Muscle layer of colon (tissue), 2 donors: Measurements from ENCODE around the gene KIT.
A peak's percentile ranks its signal among the peaks of the same experiment; 100 is the strongest.

Experiments used
- H3K27ac ChIP-seq: one replicate; pipeline ENCODE4 v1.7.0; 2013; ENCODE audit warnings: low read depth, mild to moderate bottlenecking, low read length, moderate library complexity
- H3K27me3 ChIP-seq, 2 donors: one replicate each; pipeline ENCODE4 v1.7.0; 2013; ENCODE audit warnings: low read length in 2 of 2, mild to moderate bottlenecking in 2 of 2; ENCODE audit not compliant: insufficient read depth in 2 of 2, control insufficient read depth in 1 of 2
- H3K36me3 ChIP-seq: one replicate; pipeline ENCODE4 v1.7.0; 2013; ENCODE audit warnings: mild to moderate bottlenecking, low read length; ENCODE audit not compliant: insufficient read depth
- H3K4me1 ChIP-seq: one replicate; pipeline ENCODE4 v1.7.0; 2013; ENCODE audit warnings: mild to moderate bottlenecking, low read length; ENCODE audit not compliant: insufficient read depth
- H3K4me3 ChIP-seq, 2 donors: one replicate each; pipeline ENCODE4 v1.7.0; 2013; ENCODE audit warnings: low read length in 2 of 2, low read depth in 1 of 2, mild to moderate bottlenecking in 1 of 2, moderate library complexity in 1 of 2
- H3K9ac ChIP-seq: one replicate; pipeline ENCODE4 v1.7.0; 2013; ENCODE audit warnings: low read length
- H3K9me3 ChIP-seq: one replicate; pipeline ENCODE4 v1.7.0; 2013; ENCODE audit warnings: mild to moderate bottlenecking, low read length
- donor health status: abdominal sarcoma.
- donor health status: Adenocarcinoma of cecum.

Gene KIT

DNA sequence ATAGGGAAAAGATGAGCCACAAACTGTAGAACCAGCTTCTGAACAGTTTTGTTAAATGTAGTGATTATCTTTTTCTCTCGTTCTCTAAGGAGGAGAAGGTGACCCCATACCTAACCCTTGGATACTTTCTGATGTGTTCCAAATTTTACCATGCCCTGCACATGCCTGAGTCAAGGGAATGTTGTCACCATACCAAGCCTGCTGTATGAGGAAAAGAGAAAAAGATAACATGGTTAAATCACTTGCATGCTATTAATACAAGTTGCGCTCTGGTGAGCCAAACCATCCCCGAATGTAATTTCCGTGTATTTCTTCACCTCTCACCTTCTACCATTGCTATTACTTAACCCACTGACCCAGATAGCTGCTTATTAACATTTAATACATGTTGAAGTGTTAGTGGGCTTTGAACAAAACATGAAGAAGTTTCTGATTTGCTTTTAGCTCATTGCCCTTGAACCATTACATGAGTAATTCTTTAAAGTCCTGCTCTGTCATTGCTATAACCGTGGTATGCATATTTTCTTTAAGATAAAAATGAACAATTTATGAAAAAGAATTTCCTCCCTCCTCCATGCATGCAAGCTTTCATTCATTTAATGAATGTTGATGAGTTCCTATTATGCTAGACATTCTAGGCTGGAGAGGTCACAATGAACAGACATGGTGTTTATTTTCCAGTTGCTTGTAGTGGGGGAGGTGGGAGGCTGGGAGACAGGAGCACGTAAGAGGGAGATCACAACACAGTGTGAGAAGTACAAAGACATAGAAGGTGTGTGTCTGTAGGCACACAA is 13.6 kb upstream of the KIT start:
- no peaks in the 10 kb centered on the region for H3K36me3 ChIP-seq
- H3K9ac ChIP-seq: no peak overlapping the region
- H3K27me3 ChIP-seq: no peaks in the 10 kb centered on the region
- H3K27ac ChIP-seq: no peak overlapping the region
- no peaks in the 10 kb centered on the region for H3K4me1 ChIP-seq
- no peak overlapping the region for H3K4me3 ChIP-seq
- H3K9me3 ChIP-seq: no peaks in the 10 kb centered on the region

DNA sequence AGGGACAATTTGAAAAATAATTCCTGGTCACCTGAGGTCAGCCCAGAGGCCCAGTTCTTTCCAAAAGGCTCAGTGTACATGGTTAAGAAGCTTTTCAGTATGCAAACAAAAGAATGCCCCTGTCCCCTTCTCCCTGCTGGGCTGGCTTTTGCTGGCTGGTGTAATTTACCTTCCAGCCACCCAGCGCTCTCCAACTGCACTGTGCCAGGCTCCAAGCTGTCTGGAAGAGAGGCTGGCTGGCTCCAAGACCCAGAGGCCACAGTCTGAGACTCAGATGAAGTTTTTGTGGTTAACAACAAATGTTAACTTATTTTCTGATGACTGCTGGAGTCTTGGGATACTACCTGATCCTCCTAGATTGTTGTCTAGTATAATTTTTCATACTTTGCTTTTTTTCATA is 11.9 kb upstream of the KIT start:
- H3K27ac ChIP-seq: no peak overlapping the region
- no peak overlapping the region for H3K9ac ChIP-seq
- H3K36me3 ChIP-seq: no peaks in the 10 kb centered on the region
- H3K9me3 ChIP-seq: no peaks in the 10 kb centered on the region
- no peaks in the 10 kb centered on the region for H3K27me3 ChIP-seq
- no peaks in the 10 kb centered on the region for H3K4me1 ChIP-seq
- H3K4me3 ChIP-seq: no peak overlapping the region

DNA sequence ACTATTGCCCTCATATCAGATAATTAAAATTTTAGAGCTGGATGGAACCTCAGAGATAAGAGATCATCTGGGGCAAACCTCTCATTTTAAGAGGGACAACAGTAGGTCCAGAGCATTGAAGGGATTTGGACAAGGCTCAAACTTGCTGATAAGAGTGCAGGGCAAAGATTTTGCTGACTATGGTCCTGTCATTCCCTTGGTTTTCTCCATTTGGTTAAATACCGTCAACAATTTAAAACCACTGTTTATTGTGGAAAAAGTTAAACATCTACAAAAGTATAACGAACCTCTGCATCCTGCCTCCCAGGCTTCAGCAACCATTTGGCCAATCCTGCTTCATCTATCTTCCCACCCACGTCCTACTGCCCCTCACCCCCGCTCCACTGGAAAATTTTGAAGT is 10.7 kb upstream of the KIT start:
- H3K9ac ChIP-seq: no peak overlapping the region
- H3K4me3 ChIP-seq: no peak overlapping the region
- H3K9me3 ChIP-seq: no peaks in the 10 kb centered on the region
- no peak overlapping the region for H3K27ac ChIP-seq
- H3K27me3 ChIP-seq: no peaks in the 10 kb centered on the region
- H3K4me1 ChIP-seq: no peaks in the 10 kb centered on the region
- H3K36me3 ChIP-seq: no peaks in the 10 kb centered on the region

DNA sequence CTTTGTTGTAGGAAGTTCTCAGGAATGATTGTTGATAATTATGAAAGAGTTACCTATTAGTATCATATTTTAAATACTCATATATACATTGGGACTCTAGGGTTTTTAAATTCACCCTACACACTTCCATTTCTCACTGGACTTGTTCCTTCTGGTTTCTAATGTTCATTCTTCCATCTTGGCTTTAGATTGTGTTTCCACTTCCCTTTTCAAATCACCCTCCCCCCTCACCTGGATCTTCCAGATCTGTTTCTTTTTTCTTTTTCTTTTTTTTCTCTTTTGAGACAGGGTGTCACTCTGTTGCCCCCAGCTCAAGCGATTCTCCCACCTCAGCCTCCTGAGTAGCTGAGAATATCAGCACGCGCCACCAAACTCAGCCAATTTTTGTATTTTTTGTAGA is 6.7 kb upstream of the KIT start:
- no peaks in the 10 kb centered on the region for H3K27me3 ChIP-seq
- H3K9ac ChIP-seq: no peak overlapping the region
- no peaks in the 10 kb centered on the region for H3K36me3 ChIP-seq
- H3K4me1 ChIP-seq: no peaks in the 10 kb centered on the region
- H3K9me3 ChIP-seq: no peaks in the 10 kb centered on the region
- H3K27ac ChIP-seq: no peak overlapping the region
- no peak overlapping the region for H3K4me3 ChIP-seq

DNA sequence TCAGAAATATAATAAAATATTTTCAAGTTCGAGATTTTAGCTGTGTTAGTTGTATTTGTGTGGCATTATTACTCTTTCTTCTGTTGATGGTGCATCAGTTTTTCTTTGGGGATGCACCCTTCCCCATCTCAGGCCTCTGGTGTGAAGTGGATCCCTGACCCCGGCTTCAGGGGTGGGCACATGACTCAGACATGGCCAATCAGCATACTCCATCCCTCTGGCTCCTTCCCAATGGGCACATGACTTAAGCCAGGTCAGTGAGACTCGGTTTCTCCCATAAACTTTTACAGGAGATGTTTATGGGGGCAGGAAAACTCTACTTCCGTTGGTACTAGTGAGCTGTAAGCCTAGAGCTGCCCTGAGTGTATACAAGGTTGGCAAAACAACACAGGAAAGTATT is 3.0 kb upstream of the KIT start:
- no peaks in the 10 kb centered on the region for H3K36me3 ChIP-seq
- no peaks in the 10 kb centered on the region for H3K9me3 ChIP-seq
- peaks cover 8 to 27% of the 10 kb centered on the region in 2 donors for H3K27me3 ChIP-seq
- peaks cover 9% of the 10 kb centered on the region for H3K4me1 ChIP-seq
- H3K4me3 ChIP-seq: no peak overlapping the region
- no peak overlapping the region for H3K27ac ChIP-seq
- H3K9ac ChIP-seq: no peak overlapping the region

DNA sequence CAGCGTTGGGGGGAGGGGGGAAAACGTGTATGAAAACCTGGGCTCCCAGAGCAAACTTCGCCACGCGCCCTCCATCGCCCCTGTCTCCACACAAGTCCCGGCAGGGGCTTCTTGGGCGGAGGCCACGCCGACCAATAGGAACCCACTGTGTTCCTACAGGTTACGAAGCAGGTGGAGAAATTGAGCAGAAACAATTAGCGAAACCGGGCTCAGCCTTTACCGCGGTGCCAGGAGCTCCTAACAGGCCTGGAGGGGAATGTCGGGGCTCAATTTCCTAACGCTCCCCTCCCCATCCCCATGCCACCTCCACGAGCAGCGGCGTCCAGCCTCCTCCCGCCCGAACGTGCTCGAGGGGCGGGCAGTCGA is 589 bp upstream of the KIT start:
- Histone ChIP-seq H3K4me1 (peaks cover 9% of the 10 kb centered on the region), H3K9ac (no peak overlapping the region), H3K27ac (no peak overlapping the region), H3K36me3 (no peaks in the 10 kb centered on the region), H3K27me3 (peaks cover 19 to 35% of the 10 kb centered on the region in 2 donors), H3K4me3 (peak overlapping the region; percentile 39 to 46), H3K9me3 (no peaks in the 10 kb centered on the region)

DNA sequence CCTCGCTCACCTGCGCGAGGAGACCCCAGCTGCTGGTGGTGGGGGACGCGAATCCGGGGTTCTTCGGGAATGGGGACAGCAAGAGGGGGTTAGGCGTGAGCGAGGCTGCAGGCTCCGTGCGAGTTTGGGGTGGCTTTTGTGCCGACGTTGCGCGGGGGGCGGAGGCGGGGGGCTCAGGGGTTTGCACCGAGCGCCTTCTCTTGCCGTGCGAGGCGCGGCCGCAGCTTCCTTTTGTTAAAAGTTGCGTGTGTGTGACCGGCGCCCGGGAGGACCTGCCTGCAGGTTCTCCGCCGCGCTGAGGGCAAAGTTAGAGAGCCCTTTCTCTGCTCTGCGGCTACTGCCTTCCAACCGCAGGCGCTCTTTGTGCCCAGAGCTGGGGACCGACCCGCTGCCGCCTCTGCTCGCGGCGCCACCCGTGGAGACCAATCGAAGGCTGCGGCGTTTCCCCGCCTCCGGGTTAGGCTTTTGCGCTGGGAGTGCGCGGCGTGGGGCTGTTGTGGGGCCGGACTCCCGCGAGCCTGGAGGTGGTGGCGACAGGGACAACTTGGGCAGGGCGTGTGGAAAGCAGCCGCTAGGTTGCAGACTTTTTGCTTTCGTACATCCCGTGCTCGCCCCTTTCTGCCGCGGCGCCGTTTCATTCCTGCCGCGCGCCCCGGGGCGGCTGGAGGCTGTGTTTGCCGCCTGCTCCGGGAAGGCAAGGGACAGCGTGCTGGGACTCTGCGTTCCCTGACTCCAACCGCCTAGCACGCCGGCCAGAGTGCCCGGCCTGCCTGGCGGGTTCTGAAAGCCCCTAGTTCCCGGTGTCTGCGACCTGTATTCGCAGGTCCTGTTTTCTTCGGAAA is 716 bp downstream of the KIT start:
- Histone ChIP-seq H3K4me3 (peak overlapping the region; percentile 39 to 46), H3K9me3 (no peaks in the 10 kb centered on the region), H3K27ac (no peak overlapping the region), H3K27me3 (peaks cover 21 to 35% of the 10 kb centered on the region in 2 donors), H3K4me1 (peaks cover 9% of the 10 kb centered on the region), H3K9ac (no peak overlapping the region), H3K36me3 (no peaks in the 10 kb centered on the region)

DNA sequence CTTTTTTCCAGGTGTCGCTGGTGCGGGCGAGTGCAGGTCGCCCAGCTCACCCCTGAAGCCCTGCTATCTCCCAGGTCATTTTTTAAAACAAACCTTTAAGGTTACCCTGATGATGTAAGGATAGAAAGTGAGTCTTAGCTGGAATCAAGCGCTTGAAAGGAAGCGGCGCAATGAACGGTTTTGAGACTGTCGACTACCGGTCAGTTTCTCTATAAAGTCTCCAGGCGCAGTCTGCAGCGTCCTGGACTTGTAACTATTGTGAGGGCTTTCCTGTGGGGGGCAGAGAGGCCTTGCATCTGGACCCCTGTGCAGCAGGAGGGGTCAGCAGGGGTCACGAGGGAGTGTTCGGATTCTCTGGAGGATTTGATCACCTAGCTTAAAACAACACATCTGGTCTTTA is 1.6 kb downstream of the KIT start:
- Histone ChIP-seq H3K4me3 (peak overlapping the region; percentile 39 to 46), H3K9ac (no peak overlapping the region), H3K27me3 (peaks cover 21 to 35% of the 10 kb centered on the region in 2 donors), H3K36me3 (no peaks in the 10 kb centered on the region), H3K4me1 (peaks cover 9% of the 10 kb centered on the region), H3K9me3 (no peaks in the 10 kb centered on the region), H3K27ac (no peak overlapping the region)

DNA sequence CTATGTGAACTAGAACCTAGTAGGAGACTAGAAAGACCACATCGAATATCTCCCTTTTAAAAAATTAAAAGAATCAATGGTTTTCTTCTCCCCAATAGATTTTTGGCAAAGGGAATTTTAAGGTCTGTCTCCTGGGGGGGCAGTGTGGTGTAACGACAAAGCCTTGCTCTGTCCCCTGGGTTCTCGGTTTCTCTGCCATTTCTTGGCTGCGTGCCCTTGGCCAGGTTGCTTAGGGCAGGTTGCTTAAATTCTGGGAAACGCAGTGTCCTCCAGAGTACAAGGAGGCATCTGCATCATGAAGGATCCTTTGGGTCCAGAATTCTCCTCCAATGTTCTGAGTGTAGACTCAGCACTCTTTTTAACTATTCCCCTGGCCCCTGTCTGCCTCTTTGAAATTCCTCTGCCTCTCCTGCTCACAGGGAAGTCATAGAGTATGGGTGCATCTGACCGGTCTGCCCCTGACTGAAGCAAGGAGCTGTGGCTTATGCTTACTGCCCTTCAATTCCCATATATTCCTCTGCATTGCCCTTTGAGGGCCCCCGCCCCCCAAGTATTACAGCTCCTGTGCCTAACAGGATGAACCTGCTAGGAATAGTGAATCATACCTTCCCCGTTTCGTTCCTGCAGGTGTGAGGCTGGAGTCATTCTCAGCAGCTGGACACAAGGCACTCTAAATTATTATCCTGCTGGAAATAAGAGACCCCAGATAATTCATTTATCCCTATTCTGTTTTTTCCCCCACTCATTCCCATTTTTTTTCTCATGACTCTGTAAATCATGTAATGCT is 2.2 kb downstream of the KIT start:
- H3K9me3 ChIP-seq: no peaks in the 10 kb centered on the region
- H3K36me3 ChIP-seq: no peaks in the 10 kb centered on the region
- H3K4me3 ChIP-seq: peak overlapping the region in 1 of 2 donors; percentile 46
- no peak overlapping the region for H3K27ac ChIP-seq
- peaks cover 21 to 35% of the 10 kb centered on the region in 2 donors for H3K27me3 ChIP-seq
- H3K4me1 ChIP-seq: peaks cover 9% of the 10 kb centered on the region
- H3K9ac ChIP-seq: no peak overlapping the region

DNA sequence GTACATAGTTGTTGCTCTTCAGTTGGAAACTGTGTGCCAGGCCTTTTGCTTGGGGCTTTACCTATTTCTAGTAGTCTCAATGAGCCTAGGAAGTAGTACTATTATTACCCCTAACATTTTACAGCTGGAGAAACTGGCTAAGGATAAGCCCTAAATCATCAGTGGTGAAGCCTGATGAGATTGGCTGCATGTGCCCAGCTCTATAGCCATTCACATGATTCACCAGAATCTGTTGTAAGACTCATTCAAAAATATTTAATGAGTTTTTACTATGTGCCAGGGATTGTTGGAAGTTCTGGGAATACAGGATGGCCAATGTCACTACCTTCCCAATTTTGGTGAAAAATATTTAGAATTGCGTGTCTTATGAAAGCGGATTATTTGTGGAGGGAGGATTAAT is 2.8 kb downstream of the KIT start:
- no peak overlapping the region for H3K9ac ChIP-seq
- no peak overlapping the region for H3K27ac ChIP-seq
- H3K27me3 ChIP-seq: peaks cover 21 to 35% of the 10 kb centered on the region in 2 donors
- no peaks in the 10 kb centered on the region for H3K9me3 ChIP-seq
- H3K36me3 ChIP-seq: no peaks in the 10 kb centered on the region
- H3K4me1 ChIP-seq: peaks cover 9% of the 10 kb centered on the region
- H3K4me3 ChIP-seq: no peak overlapping the region

DNA sequence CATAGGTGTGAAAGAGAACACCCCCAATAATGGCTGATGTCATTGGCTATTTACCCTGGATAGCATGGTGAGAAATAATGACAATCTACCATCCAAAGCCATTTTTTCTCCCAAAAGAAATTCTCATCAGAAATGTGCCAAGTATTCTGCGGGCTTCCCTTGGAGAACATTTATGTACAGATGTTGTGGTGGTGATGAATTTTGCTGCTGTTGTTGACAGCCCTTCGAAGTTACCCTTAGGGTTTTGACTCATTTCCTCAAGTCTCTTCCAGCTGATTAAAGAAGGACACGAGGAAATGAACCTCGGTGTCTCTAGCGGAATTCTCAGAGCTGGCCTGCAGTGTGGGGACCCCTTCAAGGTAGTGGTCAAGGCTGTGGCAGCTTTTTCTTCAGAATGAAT is 3.4 kb downstream of the KIT start:
- H3K9ac ChIP-seq: no peak overlapping the region
- H3K27ac ChIP-seq: no peak overlapping the region
- H3K4me1 ChIP-seq: peaks cover 9% of the 10 kb centered on the region
- peaks cover 21 to 35% of the 10 kb centered on the region in 2 donors for H3K27me3 ChIP-seq
- H3K9me3 ChIP-seq: no peaks in the 10 kb centered on the region
- H3K4me3 ChIP-seq: no peak overlapping the region
- H3K36me3 ChIP-seq: no peaks in the 10 kb centered on the region
